Natural killer cell (primary cell): ENCODE results near the gene RBBP9. TPM values are rescaled to one million over a fixed set of nuclear protein-coding genes. Genes with fewer than 3 reads are reported as not detected.
A peak's percentile ranks its signal among the peaks of the same experiment; 100 is the strongest.

Experiments used
- ATAC-seq, 3 donors: fragments of 150-1000 bp in 2 of 3; fragments of 200-7000 bp in 1 of 3; cut with Tn5 transposase; 1 replicate in 1 of 3; 2 replicates in 2 of 3; pipeline ENCODE4 v1.10.0; 2021; ENCODE audit warnings: mild to moderate bottlenecking in 2 of 3, moderate library complexity in 2 of 3
- DNase-seq, 2 donors: peaks; one replicate each; pipeline versions ENCODE4 v3.0.0 to v3.0.0-alpha.2; 2013 to 2021; ENCODE audit warnings: mixed read lengths in 1 of 2
- H3K27ac ChIP-seq: one replicate; pipeline ENCODE4 v1.5.1; 2013; ENCODE audit warnings: mild to moderate bottlenecking, low read length
- H3K27me3 ChIP-seq: one replicate; pipeline ENCODE4 v1.6.1; 2013; ENCODE audit warnings: low read length; ENCODE audit not compliant: control insufficient read depth, insufficient read depth
- H3K36me3 ChIP-seq: one replicate; pipeline ENCODE4 v1.6.1; 2013; ENCODE audit warnings: low read length; ENCODE audit not compliant: control insufficient read depth, insufficient read depth
- H3K4me1 ChIP-seq: one replicate; pipeline ENCODE4 v1.6.1; 2013; ENCODE audit warnings: low read length; ENCODE audit not compliant: control insufficient read depth, insufficient read depth
- H3K4me3 ChIP-seq: one replicate; pipeline ENCODE4 v1.5.1; 2013; ENCODE audit warnings: low read length
- H3K9me3 ChIP-seq: one replicate; pipeline ENCODE4 v1.6.1; 2013; ENCODE audit warnings: low read length; ENCODE audit not compliant: control insufficient read depth, insufficient read depth
- H3K27ac Mint-ChIP-seq, 2 donors: one replicate each; pipeline ENCODE4 v1.8.0; 2022; ENCODE audit warnings: mild to moderate bottlenecking in 2 of 2, mixed read lengths in 2 of 2, moderate library complexity in 1 of 2
- H3K27me3 Mint-ChIP-seq, 2 donors: one replicate each; pipeline ENCODE4 v1.8.0; 2022; ENCODE audit warnings: low read depth in 2 of 2, mixed read lengths in 2 of 2
- H3K36me3 Mint-ChIP-seq: one replicate; pipeline ENCODE4 v1.8.0; 2022; ENCODE audit warnings: mixed read lengths
- H3K4me1 Mint-ChIP-seq, 2 donors: one replicate each; pipeline ENCODE4 v1.8.0; 2022; ENCODE audit warnings: mixed read lengths in 2 of 2
- H3K4me3 Mint-ChIP-seq: one replicate; pipeline ENCODE4 v1.8.0; 2022; ENCODE audit warnings: mild to moderate bottlenecking, moderate library complexity, mixed read lengths
- H3K9me3 Mint-ChIP-seq, 2 donors: one replicate each; pipeline ENCODE4 v1.8.0; 2022; ENCODE audit warnings: mixed read lengths in 2 of 2
- CTCF ChIP-seq: fragments of 200-600 bp; IDR thresholded peaks from one replicate; pipeline ENCODE4 v1.8.0; 2022; ENCODE audit warnings: antibody characterized with exemption
- WGBS: methylation state at CpG from one replicate; pipeline ENCODE4 v1.1.7; 2013; ENCODE audit warnings: missing lambda C conversion rate; ENCODE audit not compliant: insufficient coverage; 5-methylcytosine and 5-hydroxymethylcytosine counted together
- intact Hi-C: fragments of 100-400 bp; cut with micrococcal nuclease; formaldehyde crosslinking; loops from one replicate; pipeline ENCODE4 v1.14.2; 2022
- total RNA-seq, 4 donors: library from RNA; stranded (reverse); fragments of 120-200 nt in 1 of 4; gene quantifications; one replicate each; pipeline versions ENCODE4 v1.2.3 to v1.2.4, GENCODE V29; 2013 to 2022

Gene RBBP9
- total RNA-seq, 3 donors from 2014 or later (not counting 1 experiment from before 2014, with no cell fraction given), result 4.6 to 9.2 (median 7.9) TPM

- H3K4me3 ChIP-seq, result peak overlapping the region; percentile 70
- H3K27me3 Mint-ChIP-seq, result no peaks in the 10 kb centered on the region
- intact Hi-C loops, result loop anchor here (2.0 to 5.0 kb wide), 3 partner anchors 121 to 959 kb away; partner anchors contain the start of gene DTD1
Observed at GRCh38 chr20:18466574-18466893, 30.5 kb downstream of the RBBP9 start.

GRCh38 chr20:18465536-18466200 is 31.4 kb downstream of the RBBP9 start:
- intact Hi-C loops, result loop anchor here (2.0 to 5.0 kb wide), 3 partner anchors 122 to 958 kb away; partner anchors contain the start of gene DTD1
- Mint-ChIP-seq H3K4me1 (peaks cover 21 to 28% of the 10 kb centered on the region in 2 donors), H3K27ac (peak overlapping the region; percentile 95 to 97), H3K36me3 (no peaks in the 10 kb centered on the region), H3K9me3 (no peaks in the 10 kb centered on the region), H3K4me3 (peak overlapping the region; percentile 97), H3K27me3 (no peaks in the 10 kb centered on the region)
- H3K4me1 ChIP-seq, result peaks cover 16% of the 10 kb centered on the region
- H3K4me3 ChIP-seq, result no peak overlapping the region
- H3K9me3 ChIP-seq, result no peaks in the 10 kb centered on the region
- peaks cover 5% of the 10 kb centered on the region for H3K36me3 ChIP-seq
- ATAC-seq, result no peak
- no peak for TF ChIP-seq CTCF
- no peak overlapping the region for H3K27ac ChIP-seq
- no peak for DNase-seq
- H3K27me3 ChIP-seq, result no peaks in the 10 kb centered on the region
- 71% methylated on average over 5 of the region's 6 CpGs for WGBS

More at GRCh38 chr20:18466574-18466893, 30.5 kb downstream of the RBBP9 start:
- no peak for TF ChIP-seq CTCF
- no peaks in the 10 kb centered on the region for H3K36me3 Mint-ChIP-seq
- H3K9me3 Mint-ChIP-seq, result no peaks in the 10 kb centered on the region
- H3K9me3 ChIP-seq, result no peaks in the 10 kb centered on the region
- WGBS, result 1% methylated on average over 15 of the region's 15 CpGs
- peak overlapping the region; percentile 95 to 97 for H3K27ac Mint-ChIP-seq
- H3K4me1 ChIP-seq, result peaks cover 16% of the 10 kb centered on the region
- DNase-seq (no peak), ATAC-seq (peak; percentile 26 to 44 (median 32))
- H3K27me3 ChIP-seq, result no peaks in the 10 kb centered on the region
- peaks cover 5% of the 10 kb centered on the region for H3K36me3 ChIP-seq
- H3K4me1 Mint-ChIP-seq, result peaks cover 21 to 28% of the 10 kb centered on the region in 2 donors
- peak overlapping the region; percentile 97 for H3K4me3 Mint-ChIP-seq
- H3K27ac ChIP-seq, result peak overlapping the region; percentile 84

- no peak overlapping the region for H3K4me3 Mint-ChIP-seq
- H3K4me1 Mint-ChIP-seq, result no peaks in the 10 kb centered on the region
- H3K27ac Mint-ChIP-seq, result no peak overlapping the region
- DNase-seq, result no peak
- intact Hi-C loops, result no loop called here
- peaks cover 0 to 2% of the 10 kb centered on the region in 2 donors for H3K9me3 Mint-ChIP-seq
- Histone ChIP-seq H3K4me3 (no peak overlapping the region), H3K36me3 (no peaks in the 10 kb centered on the region), H3K4me1 (no peaks in the 10 kb centered on the region), H3K27ac (no peak overlapping the region), H3K27me3 (no peaks in the 10 kb centered on the region), H3K9me3 (no peaks in the 10 kb centered on the region)
- no peaks in the 10 kb centered on the region for H3K36me3 Mint-ChIP-seq
- no peak for TF ChIP-seq CTCF
- WGBS, result no CpG with 5 or more reads among the region's 3 CpGs
- no peak for ATAC-seq
- H3K27me3 Mint-ChIP-seq, result no peaks in the 10 kb centered on the region
Observed at GRCh38 chr20:18456600-18456999, 40.4 kb downstream of the RBBP9 start.

- ATAC-seq (no peak), DNase-seq (no peak)
- Mint-ChIP-seq H3K4me1 (no peaks in the 10 kb centered on the region), H3K9me3 (no peaks in the 10 kb centered on the region), H3K36me3 (no peaks in the 10 kb centered on the region), H3K27ac (no peak overlapping the region), H3K4me3 (no peak overlapping the region), H3K27me3 (no peaks in the 10 kb centered on the region)
- Histone ChIP-seq H3K27me3 (no peaks in the 10 kb centered on the region), H3K36me3 (no peaks in the 10 kb centered on the region), H3K27ac (no peak overlapping the region), H3K4me3 (no peak overlapping the region), H3K9me3 (no peaks in the 10 kb centered on the region), H3K4me1 (no peaks in the 10 kb centered on the region)
- intact Hi-C loops, result no loop called here
- WGBS, result 92% methylated on average over 4 of the region's 4 CpGs
- TF ChIP-seq CTCF, result no peak
Observed at GRCh38 chr20:18443886-18444285, 53.1 kb downstream of the RBBP9 start.
